NCI-H2227 treated with DMSO at 0.1 percent for 48 hours (cell line): ENCODE measurements around the gene RNF2.

Experiments
- DNase-seq: peaks from one replicate; lab custom pipeline; 2025; lab: John Stamatoyannopoulos, UW

RNF2 gene

GRCh38 chr1:185096531-185096930 is 51.2 kb downstream of the RNF2 start:
- DNase-seq = no peak

GRCh38 chr1:185104083-185104482 is 58.7 kb downstream of the RNF2 start:
- no peak for DNase-seq

GRCh38 chr1:185105121-185105520 is 59.8 kb downstream of the RNF2 start:
- no peak for DNase-seq

DNA sequence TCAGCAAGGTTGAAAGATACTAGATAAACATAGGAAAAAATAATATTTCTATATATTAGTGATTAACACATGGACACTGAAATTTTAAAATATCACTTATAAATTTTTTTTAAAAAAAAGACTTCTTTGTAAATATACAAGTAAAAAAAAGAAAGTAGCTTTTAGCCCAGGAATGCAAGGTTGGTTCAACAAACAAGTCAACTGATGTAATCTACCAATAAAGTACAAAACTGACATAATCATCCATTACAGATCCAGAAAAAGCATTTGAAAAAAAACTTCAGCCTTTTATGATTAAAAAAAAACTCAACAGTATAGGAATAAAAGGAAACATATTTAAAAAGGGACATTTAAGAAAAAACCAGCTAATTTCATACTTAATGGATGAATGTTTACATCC is 63.0 kb downstream of the RNF2 start:
- DNase-seq = no peak

DNA sequence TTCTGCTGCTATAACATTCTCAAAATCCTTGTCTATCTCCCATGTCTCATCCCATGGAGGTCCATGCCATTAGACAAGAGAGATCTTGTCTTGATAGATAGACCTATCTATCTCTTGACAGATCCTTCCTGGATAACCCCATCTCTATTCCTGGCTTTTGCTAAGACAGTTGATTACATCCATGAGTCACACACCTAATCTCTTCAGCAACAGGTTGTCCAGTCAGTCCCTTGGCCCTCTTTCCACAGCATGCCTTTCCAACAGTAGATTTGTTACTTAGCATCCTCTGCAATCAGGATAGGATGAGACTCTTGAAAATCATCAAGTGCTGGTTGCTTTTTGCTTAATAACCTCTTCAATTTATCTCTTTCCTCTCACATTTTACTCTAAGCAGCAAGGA is 64.8 kb downstream of the RNF2 start:
- no peak for DNase-seq

DNA sequence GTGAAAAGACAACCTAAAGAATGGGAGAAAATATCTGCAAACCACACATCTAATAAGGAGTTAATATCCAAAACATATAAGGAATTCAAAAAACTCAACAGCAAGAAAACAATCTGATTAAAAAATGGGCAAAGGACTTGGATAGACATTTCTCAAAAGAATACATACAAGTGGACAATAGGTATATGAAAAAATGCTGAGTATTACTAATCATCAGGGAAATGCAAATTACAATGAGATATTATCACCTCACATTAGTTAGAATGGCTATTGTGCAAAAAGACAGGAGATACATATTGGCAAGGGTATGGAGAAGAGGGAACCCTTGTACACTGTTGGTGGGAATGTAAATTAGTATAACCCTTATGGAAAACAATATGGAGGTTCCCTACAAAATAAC is 66.5 kb downstream of the RNF2 start:
- DNase-seq = no peak

DNA sequence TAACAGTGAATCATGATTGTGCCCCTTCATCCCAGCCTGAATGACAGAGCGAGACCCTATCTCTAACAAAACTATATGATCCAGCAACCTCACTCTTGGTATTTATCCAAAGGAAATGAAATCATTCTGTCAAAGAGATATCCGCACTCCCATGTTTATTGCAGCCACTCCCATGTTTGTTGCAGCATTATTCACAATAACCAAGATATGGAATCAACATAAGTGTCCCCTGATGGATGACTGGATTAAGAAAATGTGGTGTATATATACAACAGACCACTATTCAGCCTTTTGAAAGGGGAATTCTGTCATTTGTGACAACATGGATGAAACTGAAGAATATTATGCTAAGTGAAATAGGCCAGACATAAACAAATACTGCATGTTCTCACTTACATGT is 67.0 kb downstream of the RNF2 start:
- no peak for DNase-seq

DNA sequence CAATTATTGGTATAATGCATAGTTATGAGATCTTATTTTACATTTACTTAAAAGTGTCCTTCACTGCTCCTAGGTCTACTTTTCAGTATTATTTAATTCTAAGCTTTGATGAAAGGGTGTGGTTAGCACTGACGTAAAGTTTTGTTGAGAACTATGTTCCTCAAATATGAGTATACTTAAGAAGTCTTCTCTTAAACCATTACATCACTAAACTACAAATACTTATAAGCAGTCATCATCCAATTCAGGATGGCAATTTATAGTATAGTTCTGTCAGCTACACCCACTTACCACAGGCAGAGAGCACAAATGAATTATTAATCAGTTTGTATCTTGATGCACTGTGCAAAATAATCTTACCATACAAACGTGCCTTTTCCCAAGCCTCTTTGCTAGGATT is 84.3 kb downstream of the RNF2 start:
- no peak for DNase-seq

DNA sequence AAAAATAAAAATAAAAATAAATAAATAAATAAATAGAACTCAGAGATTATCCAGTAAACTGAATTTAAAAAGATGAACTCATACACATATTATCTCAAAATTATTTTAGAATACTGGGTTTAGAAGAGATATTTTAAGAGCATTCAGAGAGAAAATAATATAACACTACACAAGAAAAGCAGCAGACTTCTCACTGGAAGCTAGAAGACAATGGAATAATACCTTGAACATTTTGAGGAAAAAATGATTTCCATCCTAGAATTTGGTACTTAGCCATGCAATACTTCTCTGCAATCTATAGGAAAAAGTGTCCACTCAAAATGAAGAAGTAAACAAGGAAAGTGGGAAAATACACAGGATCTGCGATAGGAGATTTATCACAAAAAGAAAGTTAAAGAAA is 87.2 kb downstream of the RNF2 start:
- DNase-seq = no peak

- no peak for DNase-seq
These were observed 92.7 kb downstream of the RNF2 start for GRCh38 chr1:185137896-185138545.

DNA sequence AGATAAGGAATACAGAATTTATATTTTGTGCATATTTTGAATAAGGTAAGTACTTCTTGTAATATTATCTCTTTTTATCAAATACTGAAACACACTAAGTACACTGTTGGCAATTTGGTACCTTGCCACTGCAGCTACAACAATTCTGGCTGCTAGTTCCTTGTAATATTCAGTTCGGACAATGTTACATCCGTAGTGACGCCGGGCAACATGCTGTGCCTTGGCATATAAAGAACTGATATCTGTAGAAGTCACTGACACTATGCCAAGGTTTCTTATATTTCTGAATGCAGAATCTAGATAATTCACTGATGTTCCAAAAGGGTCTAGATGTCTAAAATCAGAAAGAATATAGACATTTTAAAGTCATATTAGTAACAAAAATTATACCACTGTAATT is 93.9 kb downstream of the RNF2 start:
- no peak for DNase-seq

DNA sequence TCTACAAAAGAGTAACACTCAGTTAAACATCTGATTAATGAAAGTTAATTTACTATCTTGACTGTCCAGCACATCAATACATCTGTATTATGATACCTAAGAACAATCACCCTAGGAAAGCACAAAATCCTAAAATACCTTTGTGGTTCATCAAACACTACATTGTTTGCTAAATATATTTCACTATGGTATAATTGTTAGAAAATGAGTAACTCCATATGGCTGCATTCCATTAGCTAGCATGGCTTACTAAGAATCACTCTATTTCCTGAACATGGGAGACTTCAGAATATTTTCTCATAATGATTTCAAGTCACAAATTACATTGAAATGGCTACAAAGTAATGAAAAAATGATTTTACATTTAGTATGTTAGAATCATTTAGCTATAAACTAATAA is 98.9 kb downstream of the RNF2 start:
- no peak for DNase-seq

DNA sequence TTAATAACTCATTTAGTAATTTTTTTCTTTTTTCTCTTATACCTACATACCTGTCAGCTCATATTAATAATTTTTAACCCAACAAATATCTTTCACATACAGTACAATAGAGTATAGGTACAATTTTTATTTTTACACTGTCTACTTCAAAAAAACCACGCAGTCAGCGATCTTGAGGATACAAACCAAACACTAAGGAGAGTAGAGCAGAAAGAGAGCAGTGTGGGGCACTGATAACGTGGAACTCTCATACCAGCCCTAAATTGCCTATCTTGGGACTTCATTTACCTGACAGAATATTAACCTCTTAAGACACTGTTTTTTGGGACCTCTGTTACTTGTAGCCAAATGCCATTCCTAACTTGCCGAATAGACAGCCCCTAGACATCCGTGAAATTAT is 105.9 kb downstream of the RNF2 start:
- DNase-seq = no peak
